ENCODE measurements around the gene SORCS2. TPM values are rescaled to one million over a fixed set of nuclear protein-coding genes. Genes with fewer than 3 reads are reported as not detected.

The SORCS2 gene
- polyA plus RNA-seq, 1 donor from 2014 or later = 1.0 TPM

DNA sequence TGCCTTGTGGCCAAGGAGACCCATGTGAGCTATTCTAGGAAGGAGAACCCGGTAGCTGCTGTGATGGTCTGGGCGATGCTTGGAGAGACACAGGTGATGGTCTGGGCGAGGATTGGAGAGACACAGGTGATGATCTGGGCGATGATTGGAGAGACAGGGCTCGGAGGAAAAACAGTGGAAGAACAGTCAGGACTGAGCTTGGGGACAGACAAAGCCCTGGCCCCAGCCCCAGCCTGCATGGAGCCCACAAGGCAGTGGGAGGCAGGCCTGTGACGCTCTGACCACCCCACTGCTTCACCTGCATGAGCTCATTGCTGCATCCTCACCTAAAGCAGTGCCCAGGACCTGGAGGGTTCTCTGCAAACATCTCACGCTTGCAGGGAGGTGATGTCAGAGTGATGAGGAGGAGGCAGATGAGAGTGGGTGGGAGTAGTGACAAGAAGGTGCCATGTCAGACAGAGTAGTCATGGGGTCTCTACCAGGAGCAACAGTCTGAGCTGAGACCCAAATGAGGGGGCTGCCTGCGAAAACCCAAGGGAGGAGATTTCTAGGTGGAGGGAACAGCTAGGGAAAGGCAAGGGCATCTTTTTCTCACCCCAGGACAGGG is 278.3 kb downstream of the SORCS2 start:
- TF ChIP-seq SMC3 (conservative IDR thresholded peaks at IDR 0.05; ENCODE audit: poor library complexity) = no peak
- TF ChIP-seq, protein P1, sequence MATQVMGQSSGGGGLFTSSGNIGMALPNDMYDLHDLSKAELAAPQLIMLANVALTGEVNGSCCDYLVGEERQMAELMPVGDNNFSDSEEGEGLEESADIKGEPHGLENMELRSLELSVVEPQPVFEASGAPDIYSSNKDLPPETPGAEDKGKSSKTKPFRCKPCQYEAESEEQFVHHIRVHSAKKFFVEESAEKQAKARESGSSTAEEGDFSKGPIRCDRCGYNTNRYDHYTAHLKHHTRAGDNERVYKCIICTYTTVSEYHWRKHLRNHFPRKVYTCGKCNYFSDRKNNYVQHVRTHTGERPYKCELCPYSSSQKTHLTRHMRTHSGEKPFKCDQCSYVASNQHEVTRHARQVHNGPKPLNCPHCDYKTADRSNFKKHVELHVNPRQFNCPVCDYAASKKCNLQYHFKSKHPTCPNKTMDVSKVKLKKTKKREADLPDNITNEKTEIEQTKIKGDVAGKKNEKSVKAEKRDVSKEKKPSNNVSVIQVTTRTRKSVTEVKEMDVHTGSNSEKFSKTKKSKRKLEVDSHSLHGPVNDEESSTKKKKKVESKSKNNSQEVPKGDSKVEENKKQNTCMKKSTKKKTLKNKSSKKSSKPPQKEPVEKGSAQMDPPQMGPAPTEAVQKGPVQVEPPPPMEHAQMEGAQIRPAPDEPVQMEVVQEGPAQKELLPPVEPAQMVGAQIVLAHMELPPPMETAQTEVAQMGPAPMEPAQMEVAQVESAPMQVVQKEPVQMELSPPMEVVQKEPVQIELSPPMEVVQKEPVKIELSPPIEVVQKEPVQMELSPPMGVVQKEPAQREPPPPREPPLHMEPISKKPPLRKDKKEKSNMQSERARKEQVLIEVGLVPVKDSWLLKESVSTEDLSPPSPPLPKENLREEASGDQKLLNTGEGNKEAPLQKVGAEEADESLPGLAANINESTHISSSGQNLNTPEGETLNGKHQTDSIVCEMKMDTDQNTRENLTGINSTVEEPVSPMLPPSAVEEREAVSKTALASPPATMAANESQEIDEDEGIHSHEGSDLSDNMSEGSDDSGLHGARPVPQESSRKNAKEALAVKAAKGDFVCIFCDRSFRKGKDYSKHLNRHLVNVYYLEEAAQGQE (IDR thresholded peaks at IDR 0.05; ENCODE audit: borderline replicate concordance) = no peak
- no peak for TF ChIP-seq TAF1 (IDR thresholded peaks at IDR 0.05; ENCODE audit: low read depth)
- TF ChIP-seq, protein P2, sequence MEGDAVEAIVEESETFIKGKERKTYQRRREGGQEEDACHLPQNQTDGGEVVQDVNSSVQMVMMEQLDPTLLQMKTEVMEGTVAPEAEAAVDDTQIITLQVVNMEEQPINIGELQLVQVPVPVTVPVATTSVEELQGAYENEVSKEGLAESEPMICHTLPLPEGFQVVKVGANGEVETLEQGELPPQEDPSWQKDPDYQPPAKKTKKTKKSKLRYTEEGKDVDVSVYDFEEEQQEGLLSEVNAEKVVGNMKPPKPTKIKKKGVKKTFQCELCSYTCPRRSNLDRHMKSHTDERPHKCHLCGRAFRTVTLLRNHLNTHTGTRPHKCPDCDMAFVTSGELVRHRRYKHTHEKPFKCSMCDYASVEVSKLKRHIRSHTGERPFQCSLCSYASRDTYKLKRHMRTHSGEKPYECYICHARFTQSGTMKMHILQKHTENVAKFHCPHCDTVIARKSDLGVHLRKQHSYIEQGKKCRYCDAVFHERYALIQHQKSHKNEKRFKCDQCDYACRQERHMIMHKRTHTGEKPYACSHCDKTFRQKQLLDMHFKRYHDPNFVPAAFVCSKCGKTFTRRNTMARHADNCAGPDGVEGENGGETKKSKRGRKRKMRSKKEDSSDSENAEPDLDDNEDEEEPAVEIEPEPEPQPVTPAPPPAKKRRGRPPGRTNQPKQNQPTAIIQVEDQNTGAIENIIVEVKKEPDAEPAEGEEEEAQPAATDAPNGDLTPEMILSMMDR (IDR thresholded peaks at IDR 0.05; ENCODE audit: poor library complexity, severe bottlenecking) = no peak
- TF ChIP-seq EP300 (conservative IDR thresholded peaks at IDR 0.05; ENCODE audit: poor library complexity, severe bottlenecking) = no peak
- H3K9me3 ChIP-seq (ENCODE audit: low read length) = no peaks in the 10 kb centered on the region
- no peak overlapping the region for H3K9ac ChIP-seq (ENCODE audit: low read length)
- H3F3A ChIP-seq (ENCODE audit: insufficient read depth, low read length, poor library complexity, severe bottlenecking) = no peaks in the 10 kb centered on the region
- no peak overlapping the region for H3K4me2 ChIP-seq (ENCODE audit: low read length)
- H3K27ac ChIP-seq (ENCODE audit: low read length) = no peak overlapping the region
- no peaks in the 10 kb centered on the region for H3K79me2 ChIP-seq (replicated peaks; ENCODE audit: insufficient read depth, low read length)
- no peaks in the 10 kb centered on the region for H3K36me3 ChIP-seq (ENCODE audit: insufficient read depth, low read length)
- no peaks in the 10 kb centered on the region for H4K20me1 ChIP-seq (ENCODE audit: insufficient read depth)
- H2AFZ ChIP-seq (ENCODE audit: low read depth, low read length) = no peak overlapping the region
- H3K9me2 ChIP-seq (ENCODE audit: insufficient read depth, low read length) = no peaks in the 10 kb centered on the region
- no peaks in the 10 kb centered on the region for H3K27me3 ChIP-seq (ENCODE audit: insufficient read depth, low read depth, low read length)
- H3K4me3 ChIP-seq (ENCODE audit: low read length) = no peak overlapping the region

DNA sequence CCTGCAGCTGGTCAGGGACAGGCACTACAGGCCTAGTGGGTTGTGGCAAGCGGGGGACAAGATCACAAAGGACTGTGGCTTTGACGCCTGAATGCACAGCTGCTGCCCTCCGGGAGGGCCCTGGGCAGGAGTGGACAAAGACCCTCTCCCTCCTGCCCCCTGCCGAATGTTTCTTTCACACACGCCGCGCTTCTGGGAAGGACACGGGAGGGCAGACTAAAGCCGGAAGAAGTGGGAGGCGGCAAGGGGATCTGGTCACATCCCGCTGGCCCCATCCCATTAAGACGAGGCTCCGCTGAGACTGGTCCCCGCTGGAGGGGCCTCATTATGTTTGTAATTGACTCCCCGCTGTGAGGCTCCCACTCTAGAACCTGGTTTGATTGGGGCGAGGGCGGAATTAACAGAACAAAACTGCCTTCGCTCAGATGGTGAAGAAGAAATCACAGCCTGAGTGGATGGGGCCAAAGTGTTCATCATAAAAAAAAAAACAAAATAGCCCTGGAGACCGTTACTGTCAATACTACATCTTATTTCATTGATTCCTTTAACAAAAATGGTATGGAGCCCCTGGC is 280.2 kb downstream of the SORCS2 start:
- Histone ChIP-seq H3K27ac (ENCODE audit: low read length) (no peak overlapping the region), H3K9me3 (ENCODE audit: low read length) (no peaks in the 10 kb centered on the region)

More for the DNA sequence above, 280.2 kb downstream of the SORCS2 start:
- Histone ChIP-seq H3F3A (ENCODE audit: insufficient read depth, low read length, poor library complexity, severe bottlenecking) (no peaks in the 10 kb centered on the region), H3K9ac (ENCODE audit: low read length) (no peak overlapping the region), H4K20me1 (ENCODE audit: insufficient read depth) (no peaks in the 10 kb centered on the region), H3K4me3 (ENCODE audit: low read length) (no peak overlapping the region), H2AFZ (ENCODE audit: low read depth, low read length) (no peak overlapping the region), H3K27me3 (ENCODE audit: insufficient read depth, low read depth, low read length) (no peaks in the 10 kb centered on the region), H3K4me2 (ENCODE audit: low read length) (no peak overlapping the region), H3K36me3 (ENCODE audit: insufficient read depth, low read length) (no peaks in the 10 kb centered on the region), H3K9me2 (ENCODE audit: insufficient read depth, low read length) (no peaks in the 10 kb centered on the region), H3K79me2 (replicated peaks; ENCODE audit: insufficient read depth, low read length) (no peaks in the 10 kb centered on the region)
- TF ChIP-seq EZH2 (IDR thresholded peaks at IDR 0.05; ENCODE audit: borderline replicate concordance, insufficient read depth, low read length, poor library complexity, severe bottlenecking) = no peak
- no peak for TF ChIP-seq TAF1 (IDR thresholded peaks at IDR 0.05; ENCODE audit: low read depth)
- TF ChIP-seq MXI1 (conservative IDR thresholded peaks at IDR 0.05; ENCODE audit: poor library complexity, severe bottlenecking) = no peak
- TF ChIP-seq, protein P2 (IDR thresholded peaks at IDR 0.05; ENCODE audit: poor library complexity, severe bottlenecking) = peak; percentile 45
- TF ChIP-seq, protein P1 (IDR thresholded peaks at IDR 0.05; ENCODE audit: borderline replicate concordance) = no peak
- peak; percentile 38 for TF ChIP-seq SMC3 (conservative IDR thresholded peaks at IDR 0.05; ENCODE audit: poor library complexity)
- no peak for TF ChIP-seq POLR2AphosphoS5 (IDR thresholded peaks at IDR 0.05)
- TF ChIP-seq RAD21 (conservative IDR thresholded peaks at IDR 0.05) = peak; percentile 33
- no peak for TF ChIP-seq EP300 (conservative IDR thresholded peaks at IDR 0.05; ENCODE audit: poor library complexity, severe bottlenecking)

Data from neural cell (in vitro differentiated cells).